GM11168 (cell line): ENCODE measurements around the gene WRAP73.

ENCODE experiments used
- in situ Hi-C: fragments of 300-500 bp; cut with MboI; formaldehyde crosslinking; loops from one replicate; pipeline ENCODE4 v1.12.0; 2022; ENCODE audit warnings: low sequenced_read_pairs; ENCODE audit not compliant: unreplicated experiment

Gene WRAP73

GRCh38 chr1:3603571-3604467, 46.1 kb downstream of the WRAP73 start:
- in situ Hi-C loops, result no loop called here

GRCh38 chr1:3603156-3603555, 46.7 kb downstream of the WRAP73 start:
- in situ Hi-C loops, result no loop called here

- in situ Hi-C loops, result no loop called here
Measured at GRCh38 chr1:3602375-3602774, 47.5 kb downstream of the WRAP73 start.

GRCh38 chr1:3601743-3602142, 48.2 kb downstream of the WRAP73 start:
- in situ Hi-C loops, result no loop called here

- in situ Hi-C loops, result no loop called here
Measured at GRCh38 chr1:3600354-3600753, 49.5 kb downstream of the WRAP73 start.

GRCh38 chr1:3599816-3600215, 50.1 kb downstream of the WRAP73 start:
- in situ Hi-C loops, result no loop called here

- in situ Hi-C loops, result no loop called here
Measured at GRCh38 chr1:3599286-3599811, 50.6 kb downstream of the WRAP73 start.

GRCh38 chr1:3598522-3599285, 51.2 kb downstream of the WRAP73 start:
- in situ Hi-C loops, result no loop called here

GRCh38 chr1:3598051-3598491, 51.8 kb downstream of the WRAP73 start:
- in situ Hi-C loops, result no loop called here

- in situ Hi-C loops, result no loop called here
Measured at GRCh38 chr1:3597599-3597964, 52.3 kb downstream of the WRAP73 start.

GRCh38 chr1:3596663-3597598, 53.0 kb downstream of the WRAP73 start:
- in situ Hi-C loops, result no loop called here

- in situ Hi-C loops, result no loop called here
Measured at GRCh38 chr1:3595949-3596348, 54.0 kb downstream of the WRAP73 start.

GRCh38 chr1:3594706-3595377, 55.1 kb downstream of the WRAP73 start:
- in situ Hi-C loops, result no loop called here

GRCh38 chr1:3593745-3594144, 56.2 kb downstream of the WRAP73 start:
- in situ Hi-C loops, result no loop called here

GRCh38 chr1:3593334-3593733, 56.6 kb downstream of the WRAP73 start:
- in situ Hi-C loops, result no loop called here

GRCh38 chr1:3590951-3591865, 58.7 kb downstream of the WRAP73 start:
- in situ Hi-C loops, result no loop called here

- in situ Hi-C loops, result no loop called here
Measured at GRCh38 chr1:3590139-3590763, 59.7 kb downstream of the WRAP73 start.

- in situ Hi-C loops, result no loop called here
Measured at GRCh38 chr1:3588395-3588794, 61.5 kb downstream of the WRAP73 start.
